Upper lobe of left lung (tissue), 4 donors: ENCODE results near the gene COL9A3.

Experiments
- CTCF ChIP-seq, 6 experiments: fragments of 450-650 bp in 4 of 6; fragments of 200-600 bp in 2 of 6; sonication (generic) in 2 of 6; IDR thresholded peaks; one replicate each; pipeline ENCODE4 v1.5.1; 2016 to 2019; ENCODE audit warnings: antibody characterized with exemption in 6 of 6
- EP300 ChIP-seq, 4 donors: sonication (generic); formaldehyde crosslinking; IDR thresholded peaks; one replicate each; pipeline ENCODE4 v1.5.1; 2017; ENCODE audit warnings: antibody characterized with exemption in 4 of 4, control low read depth in 2 of 4
- POLR2A ChIP-seq, 4 donors: fragments of 450-650 bp; IDR thresholded peaks; one replicate each; pipeline ENCODE4 v1.5.1; 2016 to 2017; ENCODE audit warnings: antibody characterized with exemption in 4 of 4, mild to moderate bottlenecking in 2 of 4

GRCh38 chr20:62835931-62836861 is 19.3 kb downstream of the COL9A3 start:
- TF ChIP-seq CTCF (IDR thresholded peaks at IDR 0.05) (no peak), POLR2A (IDR thresholded peaks at IDR 0.05) (no peak), EP300 (IDR thresholded peaks at IDR 0.05) (no peak)
